GM19324 (cell line): Measurements from ENCODE around the gene NCAN.
A peak's percentile ranks its signal among the peaks of the same experiment; 100 is the strongest.
"Not testable (repeated sequence)": the region's sequence is repeated elsewhere in the genome, so short reads cannot be mapped to it uniquely, and the experiment has no call there.

Experiments
- ATAC-seq: cut with Tn5 transposase; IDR thresholded peaks from one replicate; pipeline ENCODE4 v1.9.1; 2021; ENCODE audit warnings: mild to moderate bottlenecking, moderate library complexity; ENCODE audit not compliant: unreplicated experiment, low FRiP score

The NCAN gene

GRCh38 chr19:19211499-19212420 is at the start of gene NCAN:
NCAN (plus strand) TSS chr19:19211958; CDS start chr19:19216954, 4,996 bp downstream.
- no peak for ATAC-seq

- ATAC-seq = no peak
These were observed 49.3 kb upstream of the NCAN start for GRCh38 chr19:19162495-19162894.

GRCh38 chr19:19165396-19165795 is 46.4 kb upstream of the NCAN start:
- no peak for ATAC-seq

- ATAC-seq = no peak
These were observed 44.1 kb upstream of the NCAN start for GRCh38 chr19:19167612-19168011.

GRCh38 chr19:19169236-19170052 is 42.3 kb upstream of the NCAN start:
- ATAC-seq = no peak

- ATAC-seq = peak; percentile 85
These were observed 41.5 kb upstream of the NCAN start, which contains the start of gene MEF2B for GRCh38 chr19:19170053-19170872. MEF2B (minus strand) TSS chr19:19170263; CDS start chr19:19150735, 19,528 bp downstream.

- ATAC-seq = no peak
These were observed 40.7 kb upstream of the NCAN start for GRCh38 chr19:19170873-19171672.

- ATAC-seq = no peak
These were observed 39.8 kb upstream of the NCAN start for GRCh38 chr19:19171821-19172532.

- not testable (repeated sequence) for ATAC-seq
These were observed 38.5 kb upstream of the NCAN start for GRCh38 chr19:19173243-19173642.

GRCh38 chr19:19176950-19177349 is 34.8 kb upstream of the NCAN start:
- no peak for ATAC-seq

GRCh38 chr19:19179548-19180441 is 32.0 kb upstream of the NCAN start:
- ATAC-seq = no peak

GRCh38 chr19:19181488-19181998 is 30.2 kb upstream of the NCAN start:
- ATAC-seq = no peak

- no peak for ATAC-seq
These were observed 25.7 kb upstream of the NCAN start for GRCh38 chr19:19185853-19186740.

GRCh38 chr19:19186742-19187141 is 25.0 kb upstream of the NCAN start:
- no peak for ATAC-seq

GRCh38 chr19:19191768-19192077 is 20.0 kb upstream of the NCAN start:
- no peak for ATAC-seq

GRCh38 chr19:19192078-19192882 is 19.5 kb upstream of the NCAN start, which contains the start of the genes BORCS8 and RFXANK:
BORCS8 (minus strand) TSS chr19:19192152; CDS start chr19:19192117, 35 bp downstream.
RFXANK (plus strand) TSS chr19:19192258; CDS start chr19:19193947, 1,689 bp downstream.
- ATAC-seq = peak; percentile 89
